Tibial nerve (tissue), 4 donors: ENCODE results near the gene ZBTB20. TPM values are rescaled to one million over a fixed set of nuclear protein-coding genes. Genes with fewer than 3 reads are reported as not detected.

ENCODE experiments used
- DNase-seq, 2 donors: peaks; one replicate each; pipeline ENCODE4 v3.0.0-alpha.2; 2019; ENCODE audit warnings: low spot score in 2 of 2
- H3K27ac ChIP-seq, 4 donors: fragments of 200-600 bp; sonication (generic) in 3 of 4; one replicate each; pipeline ENCODE4 v1.5.1; 2017 to 2019; ENCODE audit warnings: mild to moderate bottlenecking in 1 of 4
- H3K27me3 ChIP-seq, 2 donors: fragments of 200-600 bp; sonication (generic) in 1 of 2; one replicate each; pipeline versions ENCODE4 v1.5.1 to v1.6.0; 2017 to 2019
- H3K36me3 ChIP-seq, 3 donors: fragments of 200-600 bp; sonication (generic); one replicate each; pipeline ENCODE4 v1.5.1; 2018 to 2019
- H3K4me1 ChIP-seq, 4 donors: fragments of 200-600 bp; sonication (generic) in 3 of 4; one replicate each; pipeline ENCODE4 v1.5.1; 2017 to 2019
- H3K4me3 ChIP-seq, 4 donors: fragments of 200-600 bp; sonication (generic) in 3 of 4; one replicate each; pipeline ENCODE4 v1.5.1; 2017 to 2019; ENCODE audit warnings: mild to moderate bottlenecking in 1 of 4, moderate library complexity in 1 of 4
- H3K9me3 ChIP-seq, 4 donors: fragments of 200-600 bp; sonication (generic) in 3 of 4; one replicate each; pipeline ENCODE4 v1.5.1; 2017 to 2019
- EP300 ChIP-seq, 2 donors: sonication (generic); formaldehyde crosslinking; IDR thresholded peaks; one replicate each; pipeline ENCODE4 v1.6.1; 2017; ENCODE audit warnings: antibody characterized with exemption in 2 of 2, mild to moderate bottlenecking in 1 of 2
- POLR2A ChIP-seq, 2 donors: fragments of 450-650 bp; IDR thresholded peaks; one replicate each; pipeline ENCODE4 v1.6.1; 2017; ENCODE audit warnings: antibody characterized with exemption in 2 of 2, mild to moderate bottlenecking in 2 of 2, moderate library complexity in 2 of 2
- WGBS, 2 donors: methylation state at CpG; one replicate each; pipeline ENCODE4 v1.1.5; 2018; 5-methylcytosine and 5-hydroxymethylcytosine counted together
- total RNA-seq, 4 donors: library from RNA; depleted of rRNA; stranded (reverse); fragments of >200 nt; gene quantifications; one replicate each; pipeline ENCODE4 v1.1.0, GENCODE V29; 2016
- TF ChIP-seq, protein P1 (sequence below), 5 experiments: fragments of 200-600 bp in 3 of 5; fragments of 450-650 bp in 2 of 5; sonication (generic) in 3 of 5; IDR thresholded peaks; one replicate each; pipeline ENCODE4 v1.5.1; 2016 to 2019; ENCODE audit warnings: antibody characterized with exemption in 5 of 5, mild to moderate bottlenecking in 3 of 5, moderate library complexity in 2 of 5

The ZBTB20 gene
- total RNA-seq, 4 donors from 2014 or later: 63.3 to 127 (median 102) TPM

GRCh38 chr3:114446600-114446999 is 700.5 kb downstream of the ZBTB20 start:
- WGBS, 2 donors: 48 to 57% methylated on average over 5 of the region's 5 CpGs

DNA sequence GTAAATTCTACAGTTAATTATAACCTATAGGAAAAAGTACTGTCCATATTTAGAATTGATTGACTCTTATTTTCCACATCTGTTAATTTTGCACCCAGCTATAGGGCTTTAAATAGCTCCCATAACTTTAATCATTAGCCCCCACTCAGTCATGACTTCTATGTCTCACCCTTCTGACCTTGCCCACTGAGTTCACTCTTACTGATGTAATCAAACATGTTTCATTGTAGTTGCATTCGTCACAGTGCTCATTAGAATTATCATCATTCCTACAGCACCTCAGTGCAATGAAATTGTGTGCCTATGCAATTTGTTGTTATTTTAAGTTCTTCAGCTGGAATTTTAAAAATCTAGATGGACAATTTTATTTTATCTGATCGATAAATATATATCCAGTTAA is 701.9 kb downstream of the ZBTB20 start:
- no peaks in the 10 kb centered on the region for H3K9me3 ChIP-seq
- no peak for DNase-seq
- H3K4me1 ChIP-seq: peaks cover 0 to 79% (median 2%) of the 10 kb centered on the region in 4 donors
- TF ChIP-seq EP300 (IDR thresholded peaks at IDR 0.05) (no peak), POLR2A (IDR thresholded peaks at IDR 0.05) (no peak)
- TF ChIP-seq, protein P1, sequence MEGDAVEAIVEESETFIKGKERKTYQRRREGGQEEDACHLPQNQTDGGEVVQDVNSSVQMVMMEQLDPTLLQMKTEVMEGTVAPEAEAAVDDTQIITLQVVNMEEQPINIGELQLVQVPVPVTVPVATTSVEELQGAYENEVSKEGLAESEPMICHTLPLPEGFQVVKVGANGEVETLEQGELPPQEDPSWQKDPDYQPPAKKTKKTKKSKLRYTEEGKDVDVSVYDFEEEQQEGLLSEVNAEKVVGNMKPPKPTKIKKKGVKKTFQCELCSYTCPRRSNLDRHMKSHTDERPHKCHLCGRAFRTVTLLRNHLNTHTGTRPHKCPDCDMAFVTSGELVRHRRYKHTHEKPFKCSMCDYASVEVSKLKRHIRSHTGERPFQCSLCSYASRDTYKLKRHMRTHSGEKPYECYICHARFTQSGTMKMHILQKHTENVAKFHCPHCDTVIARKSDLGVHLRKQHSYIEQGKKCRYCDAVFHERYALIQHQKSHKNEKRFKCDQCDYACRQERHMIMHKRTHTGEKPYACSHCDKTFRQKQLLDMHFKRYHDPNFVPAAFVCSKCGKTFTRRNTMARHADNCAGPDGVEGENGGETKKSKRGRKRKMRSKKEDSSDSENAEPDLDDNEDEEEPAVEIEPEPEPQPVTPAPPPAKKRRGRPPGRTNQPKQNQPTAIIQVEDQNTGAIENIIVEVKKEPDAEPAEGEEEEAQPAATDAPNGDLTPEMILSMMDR (IDR thresholded peaks at IDR 0.05): no peak
- H3K4me3 ChIP-seq: no peak overlapping the region
- WGBS, 2 donors: 71 to 77% methylated on average over 2 of the region's 2 CpGs
- H3K27ac ChIP-seq: no peak overlapping the region
- H3K36me3 ChIP-seq: no peaks in the 10 kb centered on the region
- H3K27me3 ChIP-seq: no peaks in the 10 kb centered on the region

More at GRCh38 chr3:114446600-114446999, 700.5 kb downstream of the ZBTB20 start:
- peak overlapping the region in 1 of 4 donors; percentile 18 for H3K27ac ChIP-seq
- H3K36me3 ChIP-seq: no peaks in the 10 kb centered on the region
- TF ChIP-seq EP300 (IDR thresholded peaks at IDR 0.05): no peak
- no peak for TF ChIP-seq POLR2A (IDR thresholded peaks at IDR 0.05)
- TF ChIP-seq, protein P1 (IDR thresholded peaks at IDR 0.05): no peak
- no peaks in the 10 kb centered on the region for H3K27me3 ChIP-seq
- H3K4me3 ChIP-seq: no peak overlapping the region
- no peaks in the 10 kb centered on the region for H3K9me3 ChIP-seq
- H3K4me1 ChIP-seq: peaks cover 0 to 76% (median 2%) of the 10 kb centered on the region in 4 donors
- no peak for DNase-seq

GRCh38 chr3:114444216-114444615 is 702.9 kb downstream of the ZBTB20 start:
- Histone ChIP-seq H3K4me3 (no peak overlapping the region), H3K27me3 (no peaks in the 10 kb centered on the region), H3K9me3 (no peaks in the 10 kb centered on the region), H3K4me1 (peaks cover 0 to 76% (median 2%) of the 10 kb centered on the region in 4 donors), H3K36me3 (no peaks in the 10 kb centered on the region), H3K27ac (no peak overlapping the region)
- no peak for TF ChIP-seq EP300 (IDR thresholded peaks at IDR 0.05)
- TF ChIP-seq, protein P1 (IDR thresholded peaks at IDR 0.05): no peak
- no peak for TF ChIP-seq POLR2A (IDR thresholded peaks at IDR 0.05)
- 72 to 73% methylated on average over 3 of the region's 3 CpGs for WGBS, 2 donors
- DNase-seq: no peak

GRCh38 chr3:114442246-114442645 is 704.8 kb downstream of the ZBTB20 start:
- no peak for TF ChIP-seq EP300 (IDR thresholded peaks at IDR 0.05)
- TF ChIP-seq, protein P1 (IDR thresholded peaks at IDR 0.05): no peak
- no peak for TF ChIP-seq POLR2A (IDR thresholded peaks at IDR 0.05)
- no peaks in the 10 kb centered on the region for H3K9me3 ChIP-seq
- H3K36me3 ChIP-seq: no peaks in the 10 kb centered on the region
- no peak for DNase-seq
- H3K4me1 ChIP-seq: peaks cover 0 to 76% (median 2%) of the 10 kb centered on the region in 4 donors
- H3K27me3 ChIP-seq: no peaks in the 10 kb centered on the region
- no peak overlapping the region for H3K27ac ChIP-seq
- no peak overlapping the region for H3K4me3 ChIP-seq

DNA sequence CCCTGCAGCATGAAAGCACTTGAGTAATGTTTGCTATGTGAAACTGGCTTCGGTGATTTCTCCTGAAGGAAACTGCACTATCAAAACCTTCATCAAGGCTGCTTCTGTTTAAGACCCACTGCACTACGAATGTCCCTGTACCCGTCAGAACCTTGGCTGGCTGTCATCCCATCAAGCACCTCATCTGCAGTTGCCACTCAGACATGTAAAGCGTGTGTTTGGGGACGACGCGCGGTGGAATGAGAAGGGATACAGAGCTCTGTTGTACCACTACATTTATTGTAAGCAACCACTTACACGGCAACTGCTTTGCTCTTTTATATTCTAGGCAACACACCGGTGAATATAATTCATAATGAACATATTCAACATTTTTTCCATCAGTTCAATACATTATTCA is 705.7 kb downstream of the ZBTB20 start:
- TF ChIP-seq, protein P1 (IDR thresholded peaks at IDR 0.05): no peak
- no peak for TF ChIP-seq EP300 (IDR thresholded peaks at IDR 0.05)
- Histone ChIP-seq H3K4me1 (peaks cover 0 to 77% (median 2%) of the 10 kb centered on the region in 4 donors), H3K4me3 (no peak overlapping the region), H3K9me3 (no peaks in the 10 kb centered on the region), H3K36me3 (no peaks in the 10 kb centered on the region), H3K27ac (peak overlapping the region in 1 of 4 donors; percentile 15), H3K27me3 (no peaks in the 10 kb centered on the region)
- no peak for DNase-seq
- 68 to 78% methylated on average over 10 of the region's 10 CpGs for WGBS, 2 donors
